DND-41 (cell line): ENCODE data around the gene ACBD6.

ENCODE experiments used
- ATAC-seq: fragments of 200-7000 bp; cut with Tn5 transposase; 3 replicates; pipeline ENCODE4 v1.9.1; 2021; ENCODE audit warnings: low read depth; ENCODE audit not compliant: insufficient read depth
- DNase-seq: peaks from one replicate; pipeline ENCODE4 v3.0.0-alpha.2; 2020
- H2AFZ ChIP-seq: 2 replicates; pipeline ENCODE4 v1.6.0; 2012; ENCODE audit warnings: low read depth, low read length
- H3K27ac ChIP-seq: 2 replicates; pipeline ENCODE4 v1.5.1; 2012; ENCODE audit warnings: low read length, inconsistent platforms
- H3K27me3 ChIP-seq: fragments of 200-600 bp; sonication (generic); 2 replicates; pipeline ENCODE4 v1.6.0; 2012; ENCODE audit warnings: low read length, mild to moderate bottlenecking, inconsistent platforms; ENCODE audit not compliant: insufficient read depth, poor library complexity
- H3K36me3 ChIP-seq: 2 replicates; pipeline ENCODE4 v1.5.1; 2012; ENCODE audit warnings: low read length, inconsistent platforms; ENCODE audit not compliant: insufficient read depth
- H3K4me1 ChIP-seq: 2 replicates; pipeline ENCODE4 v1.5.1; 2012; ENCODE audit warnings: mild to moderate bottlenecking, low read length; ENCODE audit not compliant: insufficient read depth
- H3K4me2 ChIP-seq: 2 replicates; pipeline ENCODE4 v1.6.0; 2012; ENCODE audit warnings: mild to moderate bottlenecking, moderate library complexity, low read length, inconsistent platforms; ENCODE audit not compliant: insufficient read depth
- H3K4me3 ChIP-seq, 2 experiments: fragments of 200-600 bp in 1 of 2; shearing (Covaris generic) in 1 of 2; 2 replicates each; pipeline ENCODE4 v1.5.1; 2012 to 2016; ENCODE audit warnings: inconsistent platforms in 2 of 2, low read length in 2 of 2, mild to moderate bottlenecking in 2 of 2, low read depth in 1 of 2, moderate library complexity in 1 of 2
- H3K79me2 ChIP-seq: 2 replicates; pipeline ENCODE4 v1.6.0; 2012; ENCODE audit warnings: low read length, inconsistent platforms; ENCODE audit not compliant: insufficient read depth
- H3K9ac ChIP-seq: 2 replicates; pipeline ENCODE4 v1.6.0; 2012; ENCODE audit warnings: low read depth, mild to moderate bottlenecking, inconsistent platforms, low read length, moderate library complexity
- H3K9me3 ChIP-seq: 2 replicates; pipeline ENCODE4 v1.5.1; 2012; ENCODE audit warnings: low read length, moderate library complexity, mild to moderate bottlenecking, inconsistent platforms; ENCODE audit not compliant: insufficient read depth, severe bottlenecking
- H4K20me1 ChIP-seq: 2 replicates; pipeline ENCODE4 v1.6.0; 2012; ENCODE audit warnings: low read length; ENCODE audit not compliant: insufficient read depth
- EZH2 ChIP-seq: IDR thresholded peaks from 3 replicates; pipeline ENCODE4 v1.6.1; 2012; ENCODE audit warnings: borderline replicate concordance, low read depth, mild to moderate bottlenecking, moderate library complexity, low read length, inconsistent platforms; ENCODE audit not compliant: severe bottlenecking
- TF ChIP-seq, protein P1 (sequence below): IDR thresholded peaks from 2 replicates; pipeline ENCODE4 v1.5.1; 2012; ENCODE audit warnings: borderline replicate concordance, low read length, moderate library complexity, mild to moderate bottlenecking; ENCODE audit not compliant: poor library complexity, severe bottlenecking; ENCODE audit errors: extremely low read depth

ACBD6 gene

GRCh38 chr1:180248176-180248575 lies 254.2 kb downstream of the ACBD6 start:
- H3K36me3 ChIP-seq, result no peaks in the 10 kb centered on the region
- H3K27ac ChIP-seq, result no peak overlapping the region
- H3K9me3 ChIP-seq, result no peaks in the 10 kb centered on the region
- no peaks in the 10 kb centered on the region for H3K27me3 ChIP-seq
- TF ChIP-seq, protein P1, sequence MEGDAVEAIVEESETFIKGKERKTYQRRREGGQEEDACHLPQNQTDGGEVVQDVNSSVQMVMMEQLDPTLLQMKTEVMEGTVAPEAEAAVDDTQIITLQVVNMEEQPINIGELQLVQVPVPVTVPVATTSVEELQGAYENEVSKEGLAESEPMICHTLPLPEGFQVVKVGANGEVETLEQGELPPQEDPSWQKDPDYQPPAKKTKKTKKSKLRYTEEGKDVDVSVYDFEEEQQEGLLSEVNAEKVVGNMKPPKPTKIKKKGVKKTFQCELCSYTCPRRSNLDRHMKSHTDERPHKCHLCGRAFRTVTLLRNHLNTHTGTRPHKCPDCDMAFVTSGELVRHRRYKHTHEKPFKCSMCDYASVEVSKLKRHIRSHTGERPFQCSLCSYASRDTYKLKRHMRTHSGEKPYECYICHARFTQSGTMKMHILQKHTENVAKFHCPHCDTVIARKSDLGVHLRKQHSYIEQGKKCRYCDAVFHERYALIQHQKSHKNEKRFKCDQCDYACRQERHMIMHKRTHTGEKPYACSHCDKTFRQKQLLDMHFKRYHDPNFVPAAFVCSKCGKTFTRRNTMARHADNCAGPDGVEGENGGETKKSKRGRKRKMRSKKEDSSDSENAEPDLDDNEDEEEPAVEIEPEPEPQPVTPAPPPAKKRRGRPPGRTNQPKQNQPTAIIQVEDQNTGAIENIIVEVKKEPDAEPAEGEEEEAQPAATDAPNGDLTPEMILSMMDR, result no peak
- no peak for TF ChIP-seq EZH2
- no peak overlapping the region for H3K4me2 ChIP-seq
- no peak overlapping the region for H3K9ac ChIP-seq
- H3K4me1 ChIP-seq, result peaks cover 4% of the 10 kb centered on the region; the same call in 1 of the 2 replicates
- no peak overlapping the region for H3K4me3 ChIP-seq
- no peaks in the 10 kb centered on the region for H3K79me2 ChIP-seq
- no peak overlapping the region for H2AFZ ChIP-seq
- H4K20me1 ChIP-seq, result no peaks in the 10 kb centered on the region; the same call in 1 of the 2 replicates
- no peak for DNase-seq
- ATAC-seq, result no peak

- Histone ChIP-seq H3K27ac (no peak overlapping the region), H3K36me3 (no peaks in the 10 kb centered on the region), H3K4me2 (no peak overlapping the region), H3K79me2 (no peaks in the 10 kb centered on the region), H3K4me1 (peaks cover 4% of the 10 kb centered on the region; the same call in 1 of the 2 replicates), H3K9me3 (no peaks in the 10 kb centered on the region), H3K4me3 (no peak overlapping the region), H3K27me3 (no peaks in the 10 kb centered on the region), H4K20me1 (no peaks in the 10 kb centered on the region; the same call in 1 of the 2 replicates), H2AFZ (no peak overlapping the region), H3K9ac (no peak overlapping the region)
- DNase-seq (no peak), ATAC-seq (no peak)
- TF ChIP-seq, protein P1, result no peak
- no peak for TF ChIP-seq EZH2
These were observed 254.8 kb downstream of the ACBD6 start for GRCh38 chr1:180247580-180247979.

DNA sequence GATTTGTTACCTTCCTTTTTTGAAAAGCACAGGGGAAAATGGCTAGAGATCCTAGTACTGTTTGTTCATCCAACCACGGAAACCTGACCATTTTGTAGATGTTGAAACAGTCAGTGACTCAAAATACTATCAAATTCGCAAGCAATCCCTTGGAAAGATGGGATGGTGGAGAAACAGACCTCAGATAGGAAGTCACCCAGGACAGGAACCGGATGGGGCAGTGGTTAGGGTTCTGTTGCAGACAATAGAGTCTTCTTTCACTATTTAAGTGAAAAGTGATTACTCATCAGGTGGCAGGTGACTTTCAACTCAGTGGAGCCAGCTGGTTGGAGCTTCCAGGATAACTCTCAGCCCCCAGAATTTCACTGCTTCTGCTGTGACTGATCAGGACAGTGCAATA lies 255.3 kb downstream of the ACBD6 start:
- H3K36me3 ChIP-seq, result no peaks in the 10 kb centered on the region
- H3K9ac ChIP-seq, result no peak overlapping the region
- no peak overlapping the region for H2AFZ ChIP-seq
- H3K4me2 ChIP-seq, result no peak overlapping the region
- no peaks in the 10 kb centered on the region; the same call in 1 of the 2 replicates for H4K20me1 ChIP-seq
- no peak for TF ChIP-seq EZH2
- TF ChIP-seq, protein P1, result no peak
- peaks cover 4% of the 10 kb centered on the region; the same call in 1 of the 2 replicates for H3K4me1 ChIP-seq
- no peaks in the 10 kb centered on the region for H3K9me3 ChIP-seq
- ATAC-seq (peak; percentile 19; the same call in 1 of the 3 replicates), DNase-seq (no peak)
- H3K79me2 ChIP-seq, result no peaks in the 10 kb centered on the region
- H3K27ac ChIP-seq, result no peak overlapping the region
- H3K4me3 ChIP-seq, result no peak overlapping the region
- no peaks in the 10 kb centered on the region for H3K27me3 ChIP-seq
